Right lobe of liver (tissue), 6 donors: ENCODE measurements around the gene NAA20. TPM values are rescaled to one million over a fixed set of nuclear protein-coding genes. Genes with fewer than 3 reads are reported as not detected.
A peak's percentile ranks its signal among the peaks of the same experiment; 100 is the strongest.

Experiments used
- ATAC-seq, 4 donors: fragments of 200-7000 bp; cut with Tn5 transposase; one replicate each; pipeline ENCODE4 v1.9.1; 2020; ENCODE audit warnings: mild to moderate bottlenecking in 4 of 4, moderate library complexity in 4 of 4
- DNase-seq, 3 donors: peaks; one replicate each; pipeline ENCODE4 v3.0.0-alpha.2; 2020
- H3K27ac ChIP-seq, 3 donors: fragments of 200-600 bp; one replicate each; pipeline ENCODE4 v1.8.0; 2022
- H3K27me3 ChIP-seq, 2 donors: fragments of 200-600 bp; one replicate each; pipeline ENCODE4 v1.8.0; 2022
- H3K36me3 ChIP-seq, 4 donors: fragments of 200-600 bp; sonication (generic) in 1 of 4; one replicate each; pipeline versions ENCODE4 v1.5.1 to v1.8.0; 2017 to 2022; ENCODE audit warnings: control low read depth in 1 of 4
- H3K4me1 ChIP-seq, 4 donors: fragments of 200-600 bp; sonication (generic) in 1 of 4; one replicate each; pipeline versions ENCODE4 v1.5.1 to v1.8.0; 2017 to 2022; ENCODE audit warnings: control low read depth in 1 of 4
- H3K4me3 ChIP-seq, 3 donors: fragments of 200-600 bp; one replicate each; pipeline ENCODE4 v1.8.0; 2022
- H3K9me3 ChIP-seq, 4 donors: fragments of 200-600 bp; sonication (generic) in 1 of 4; one replicate each; pipeline versions ENCODE4 v1.5.1 to v1.8.0; 2017 to 2022; ENCODE audit warnings: control low read depth in 1 of 4
- CTCF ChIP-seq, 4 donors: fragments of 200-600 bp in 3 of 4; fragments of 450-650 bp in 1 of 4; IDR thresholded peaks; one replicate each; pipeline versions ENCODE4 v1.5.1 to v1.8.0; 2016 to 2022; ENCODE audit warnings: antibody characterized with exemption in 4 of 4, mild to moderate bottlenecking in 2 of 4
- POLR2A ChIP-seq: fragments of 450-650 bp; IDR thresholded peaks from one replicate; pipeline ENCODE4 v1.6.1; 2017; ENCODE audit warnings: antibody characterized with exemption, mild to moderate bottlenecking
- WGBS: methylation state at CpG from one replicate; pipeline ENCODE4 v1.1.6; 2018; ENCODE audit warnings: low coverage, low lambda C conversion rate; ENCODE audit not compliant: insufficient coverage; ENCODE audit errors: missing lambda C conversion rate; 5-methylcytosine and 5-hydroxymethylcytosine counted together
- intact Hi-C, 2 donors: fragments of 100-400 bp; cut with DNase I; formaldehyde crosslinking; loops; one replicate each; pipeline versions ENCODE4 v1.11.2 to v1.14.1; 2022
- total RNA-seq, 6 experiments: library from RNA; depleted of rRNA in 2 of 6; stranded (reverse); fragments of >200 nt in 2 of 6; fragmentation: NEBNext Ultra II Directional in 3 of 6; extraction: Animal tissue kit (Norgen Biotek cat#: 25700) in 3 of 6; gene quantifications; one replicate each; pipeline versions ENCODE4 v1.1.0 to v1.2.4, GENCODE V29; 2016 to 2023
- donor health status: DM: no; HTN: yes; CAD: no.
- donor health status: DM: no; HTN: no; CAD: no.
- donor health status: DM: no; HTN: no; CAD: no.
- donor health status: DM: no; HTN: yes; CAD: no.
- donor health status: DM: no; HTN: yes; CAD: no.

The NAA20 gene
- total RNA-seq, 6 experiments from 2014 or later, result 34.0 to 48.0 (median 41.7) TPM

- WGBS, result 49% methylated on average over 5 of the region's 7 CpGs
- peaks cover 0 to 13% (median 0%) of the 10 kb centered on the region in 4 donors for H3K36me3 ChIP-seq
- DNase-seq, result no peak
- H3K27ac ChIP-seq, result peak overlapping the region; percentile 16 to 67 (median 19)
- no peaks in the 10 kb centered on the region for H3K27me3 ChIP-seq
- intact Hi-C loops, result no loop called here
- no peak overlapping the region for H3K4me3 ChIP-seq
- peaks cover 0 to 7% (median 0%) of the 10 kb centered on the region in 4 donors for H3K4me1 ChIP-seq
- no peaks in the 10 kb centered on the region for H3K9me3 ChIP-seq
- no peak for TF ChIP-seq POLR2A
- TF ChIP-seq CTCF (IDR thresholded peaks at IDR 0.05), result no peak
- ATAC-seq, result peak; percentile 41 to 66 (median 51)
These were observed 43.1 kb upstream of the NAA20 start for GRCh38 chr20:19973961-19974629.

GRCh38 chr20:19974630-19975435 is 42.3 kb upstream of the NAA20 start:
- Histone ChIP-seq H3K9me3 (no peaks in the 10 kb centered on the region), H3K27me3 (no peaks in the 10 kb centered on the region), H3K27ac (peak overlapping the region; percentile 16 to 67 (median 19)), H3K4me3 (peak overlapping the region; percentile 1 to 28 (median 20)), H3K36me3 (peaks cover 0 to 13% (median 0%) of the 10 kb centered on the region in 4 donors), H3K4me1 (peaks cover 0 to 7% (median 0%) of the 10 kb centered on the region in 4 donors)
- WGBS, result 65% methylated on average over 9 of the region's 44 CpGs
- DNase-seq (peak; percentile 61 to 65 (median 61)), ATAC-seq (peak; percentile 63 to 71 (median 68))
- TF ChIP-seq POLR2A, result no peak
- TF ChIP-seq CTCF (IDR thresholded peaks at IDR 0.05), result no peak
- intact Hi-C loops, result no loop called here

GRCh38 chr20:19975436-19975799 is 41.7 kb upstream of the NAA20 start:
- Histone ChIP-seq H3K9me3 (no peaks in the 10 kb centered on the region), H3K27me3 (no peaks in the 10 kb centered on the region), H3K4me3 (peak overlapping the region; percentile 1 to 28 (median 20)), H3K36me3 (peaks cover 0 to 13% (median 0%) of the 10 kb centered on the region in 4 donors), H3K4me1 (peaks cover 0 to 7% (median 0%) of the 10 kb centered on the region in 4 donors), H3K27ac (peak overlapping the region in 2 of 3 donors; percentile 7 to 67)
- intact Hi-C loops, result no loop called here
- DNase-seq, result no peak
- WGBS, result 81% methylated on average over 8 of the region's 18 CpGs
- ATAC-seq, result peak in 2 of 4 donors; percentile 8 to 18
- TF ChIP-seq CTCF (IDR thresholded peaks at IDR 0.05) (no peak), POLR2A (no peak)

GRCh38 chr20:19975901-19976300 is 41.3 kb upstream of the NAA20 start:
- TF ChIP-seq CTCF (IDR thresholded peaks at IDR 0.05) (no peak), POLR2A (no peak)
- H3K4me3 ChIP-seq, result peak overlapping the region in 1 of 3 donors; percentile 28
- 69% methylated on average over 5 of the region's 9 CpGs for WGBS
- peaks cover 0 to 13% (median 0%) of the 10 kb centered on the region in 4 donors for H3K36me3 ChIP-seq
- no peaks in the 10 kb centered on the region for H3K27me3 ChIP-seq
- ATAC-seq (no peak), DNase-seq (no peak)
- H3K9me3 ChIP-seq, result no peaks in the 10 kb centered on the region
- peak overlapping the region in 2 of 3 donors; percentile 7 to 67 for H3K27ac ChIP-seq
- peaks cover 0 to 7% (median 0%) of the 10 kb centered on the region in 4 donors for H3K4me1 ChIP-seq
- intact Hi-C loops, result no loop called here
